Effector CD4-positive, alpha-beta T cell (primary cell): ENCODE measurements around the gene MINDY4.

Source experiments
- DNase-seq: peaks from one replicate; pipeline ENCODE4 v3.0.0-alpha.2; 2020

The MINDY4 gene

GRCh38 chr7:30905078-30906012 lies 134.1 kb downstream of the MINDY4 start:
- DNase-seq: no peak

GRCh38 chr7:30906014-30906413 lies 134.8 kb downstream of the MINDY4 start:
- no peak for DNase-seq

- DNase-seq: no peak
Observed at GRCh38 chr7:30906515-30907240, 135.5 kb downstream of the MINDY4 start.

GRCh38 chr7:30907527-30908267 lies 136.5 kb downstream of the MINDY4 start:
- no peak for DNase-seq

GRCh38 chr7:30908681-30909080 lies 137.5 kb downstream of the MINDY4 start:
- DNase-seq: no peak

GRCh38 chr7:30909431-30909830 lies 138.2 kb downstream of the MINDY4 start:
- no peak for DNase-seq

GRCh38 chr7:30910411-30911073 lies 139.3 kb downstream of the MINDY4 start:
- no peak for DNase-seq

GRCh38 chr7:30911133-30911532 lies 139.9 kb downstream of the MINDY4 start:
- DNase-seq: no peak

- DNase-seq: no peak
Observed at GRCh38 chr7:30911561-30911969, 140.3 kb downstream of the MINDY4 start, which contains the start of gene AQP1. Gene AQP1 (plus strand): TSS chr7:30911853. CDS start chr7:30911910, 57 bp downstream.

- no peak for DNase-seq
Observed at GRCh38 chr7:30912021-30912730, 141.0 kb downstream of the MINDY4 start.

- DNase-seq: no peak
Observed at GRCh38 chr7:30912731-30912985, 141.4 kb downstream of the MINDY4 start.

GRCh38 chr7:30912986-30913811 lies 142.0 kb downstream of the MINDY4 start:
- DNase-seq: no peak

- DNase-seq: no peak
Observed at GRCh38 chr7:30913821-30914515, 142.8 kb downstream of the MINDY4 start.

- no peak for DNase-seq
Observed at GRCh38 chr7:30914596-30914995, 143.4 kb downstream of the MINDY4 start.

- no peak for DNase-seq
Observed at GRCh38 chr7:30915005-30915601, 143.9 kb downstream of the MINDY4 start.

GRCh38 chr7:30915751-30916150 lies 144.5 kb downstream of the MINDY4 start:
- DNase-seq: no peak

GRCh38 chr7:30916255-30916654 lies 145.0 kb downstream of the MINDY4 start:
- DNase-seq: no peak

- no peak for DNase-seq
Observed at GRCh38 chr7:30916767-30917166, 145.6 kb downstream of the MINDY4 start.

GRCh38 chr7:30917216-30917893 lies 146.1 kb downstream of the MINDY4 start:
- no peak for DNase-seq

GRCh38 chr7:30918676-30919075 lies 147.5 kb downstream of the MINDY4 start:
- no peak for DNase-seq
